Choroid plexus epithelial cell (primary cell): ENCODE data around the gene PSMB10.

Experiments used
- DNase-seq: peaks from one replicate; pipeline ENCODE4 v3.0.0-alpha.2; 2010; ENCODE audit warnings: low read depth
- H3K4me3 ChIP-seq: 2 replicates; pipeline ENCODE4 v1.5.1; 2011; ENCODE audit warnings: low read depth, mild to moderate bottlenecking, control low read depth, low read length, moderate library complexity
- CTCF ChIP-seq: conservative IDR thresholded peaks from 2 replicates; pipeline ENCODE4 v1.5.1; 2011; ENCODE audit warnings: low read depth, mild to moderate bottlenecking, control low read depth, inconsistent platforms, low read length, moderate library complexity

Gene PSMB10

GRCh38 chr16:67951485-67951884 is 14.8 kb upstream of the PSMB10 start:
- no peak overlapping the region for H3K4me3 ChIP-seq
- TF ChIP-seq CTCF: no peak
- no peak for DNase-seq

DNA sequence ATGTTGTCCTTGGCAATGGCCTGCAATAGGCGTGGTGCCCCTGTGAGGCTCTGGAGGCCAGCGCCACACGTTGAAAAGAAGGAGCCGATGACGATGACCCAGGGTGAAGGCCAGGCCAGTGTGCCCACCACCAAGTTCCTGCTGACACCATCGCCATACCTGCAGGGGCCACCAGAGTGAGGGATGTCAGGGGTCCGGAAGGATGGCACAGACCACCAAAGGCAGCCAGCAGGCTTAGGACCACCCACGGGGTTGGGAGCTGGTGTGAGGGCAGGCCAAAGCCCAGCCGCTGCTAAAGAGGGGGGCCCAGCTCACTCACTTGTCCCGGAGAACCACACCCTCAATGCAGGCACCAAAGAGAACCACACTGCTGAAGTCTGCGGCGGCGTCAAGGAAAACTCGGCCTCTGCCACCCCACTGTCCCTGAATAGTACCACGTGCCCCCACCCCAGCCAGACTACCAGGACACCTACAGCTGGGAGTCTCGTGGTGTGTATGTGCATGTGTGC is 13.7 kb upstream of the PSMB10 start:
- no peak for TF ChIP-seq CTCF
- no peak for DNase-seq
- H3K4me3 ChIP-seq: no peak overlapping the region

DNA sequence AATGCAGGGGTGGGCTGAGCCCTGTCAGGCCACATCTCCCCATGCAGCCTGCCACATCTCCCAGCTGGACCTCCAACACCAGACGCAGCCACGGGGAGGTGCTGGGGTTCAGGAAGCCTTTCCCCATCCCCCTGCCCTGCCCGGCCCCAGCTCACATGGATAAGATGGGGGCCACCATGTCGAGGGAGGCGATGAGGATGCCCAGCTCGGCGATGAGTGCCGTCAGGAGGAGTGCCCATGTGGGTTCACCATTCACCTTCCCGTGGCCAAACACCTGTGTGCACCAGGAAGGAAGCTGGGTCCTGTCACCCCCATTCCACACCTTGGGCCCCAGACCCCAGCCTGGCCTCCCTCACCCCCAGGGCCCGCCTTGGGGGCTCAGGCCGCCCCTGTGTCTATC is 13.0 kb upstream of the PSMB10 start:
- no peak overlapping the region for H3K4me3 ChIP-seq
- DNase-seq: no peak
- TF ChIP-seq CTCF: no peak

- TF ChIP-seq CTCF: no peak
- H3K4me3 ChIP-seq: no peak overlapping the region
- no peak for DNase-seq
Measured at GRCh38 chr16:67948015-67948414, 11.4 kb upstream of the PSMB10 start.

GRCh38 chr16:67946966-67947558 is 10.4 kb upstream of the PSMB10 start:
- no peak overlapping the region for H3K4me3 ChIP-seq
- DNase-seq: no peak
- TF ChIP-seq CTCF: no peak

DNA sequence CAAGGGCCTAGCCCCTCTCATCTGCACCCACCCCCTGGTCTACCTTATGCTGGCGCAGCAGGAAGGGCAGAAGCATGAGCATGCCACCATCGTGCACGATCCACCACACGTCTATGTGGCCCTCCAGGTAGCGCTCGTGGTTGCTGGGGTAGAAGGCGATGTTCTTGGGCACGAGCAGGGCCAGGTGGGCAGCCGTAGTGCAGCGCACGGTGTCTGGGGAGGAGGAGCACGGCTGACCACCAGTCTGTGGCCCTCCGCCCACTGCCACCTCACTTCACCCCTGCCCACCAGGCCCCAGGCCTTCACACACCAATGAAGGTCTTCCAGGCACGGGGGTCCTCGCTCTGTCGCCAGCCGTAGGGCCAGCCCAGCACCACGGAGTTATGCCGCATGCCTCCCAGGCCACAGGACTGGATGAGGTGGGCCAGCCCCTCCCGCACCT is 9.5 kb upstream of the PSMB10 start:
- TF ChIP-seq CTCF: no peak
- H3K4me3 ChIP-seq: no peak overlapping the region
- no peak for DNase-seq

DNA sequence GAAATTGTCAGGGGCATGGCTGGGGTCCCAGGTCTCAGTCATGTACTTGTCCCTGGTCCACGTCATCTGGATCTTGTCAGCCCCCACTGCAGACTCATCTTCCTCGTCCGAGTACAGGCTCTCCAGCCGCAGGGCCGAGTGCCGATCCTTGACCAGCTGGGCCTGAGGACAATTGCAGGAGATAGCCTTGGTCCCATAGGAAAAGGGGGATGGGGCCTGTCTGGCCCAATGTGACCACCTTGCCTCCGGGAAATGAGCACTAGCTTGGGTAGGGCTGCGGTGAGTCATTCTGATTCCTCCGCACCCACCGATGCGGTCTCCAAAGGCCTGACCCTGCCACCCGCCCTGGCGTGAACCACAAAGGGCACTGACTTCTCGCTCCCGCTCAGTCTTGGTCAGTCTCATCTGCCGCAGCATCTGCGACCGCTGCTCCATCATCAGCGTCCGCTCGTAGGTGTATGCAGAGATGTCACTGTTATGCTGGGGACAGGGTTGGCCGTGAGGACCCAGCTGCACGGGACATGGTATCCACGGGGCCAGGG is 8.8 kb upstream of the PSMB10 start:
- no peak overlapping the region for H3K4me3 ChIP-seq
- DNase-seq: no peak
- no peak for TF ChIP-seq CTCF
